Coronary artery (tissue), 2 donors: ENCODE data around the gene CCDC192.

Experiments
- DNase-seq: peaks from one replicate; pipeline ENCODE4 v3.0.0-alpha.2; 2017; ENCODE audit warnings: low spot score
- H3K27ac ChIP-seq, 2 donors: fragments of 200-600 bp; sonication (generic); one replicate each; pipeline ENCODE4 v1.5.1; 2016 to 2019
- H3K4me3 ChIP-seq: fragments of 200-600 bp; sonication (generic); 2 replicates; pipeline ENCODE4 v1.5.1; 2016; ENCODE audit warnings: mild to moderate bottlenecking, moderate library complexity
- TF ChIP-seq, protein P1 (sequence below): fragments of 200-600 bp; sonication (generic); IDR thresholded peaks from one replicate; pipeline ENCODE4 v1.5.1; 2019; ENCODE audit warnings: antibody characterized with exemption

CCDC192 gene

DNA sequence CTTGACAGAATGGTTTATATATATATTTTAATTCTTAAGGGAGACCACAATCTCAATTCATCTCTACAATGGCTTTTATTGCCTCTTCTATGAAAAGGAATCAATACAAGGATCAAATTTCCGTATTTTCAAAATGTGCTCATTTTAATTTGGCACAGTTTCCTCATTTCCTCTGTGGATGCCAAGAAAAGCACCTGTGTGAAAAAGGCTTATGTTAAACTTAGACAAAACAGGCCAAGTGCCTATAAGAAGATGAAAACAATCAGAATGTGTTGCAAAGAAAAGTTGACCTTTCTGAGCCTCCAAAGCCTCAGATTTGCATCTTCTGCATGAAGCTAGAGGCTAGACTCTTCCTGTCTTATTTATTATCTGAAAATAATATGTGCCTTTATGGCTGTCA is 206.6 kb downstream of the CCDC192 start:
- no peak for DNase-seq
- H3K27ac ChIP-seq, result no peak overlapping the region
- H3K4me3 ChIP-seq, result no peak overlapping the region
- TF ChIP-seq, protein P1, sequence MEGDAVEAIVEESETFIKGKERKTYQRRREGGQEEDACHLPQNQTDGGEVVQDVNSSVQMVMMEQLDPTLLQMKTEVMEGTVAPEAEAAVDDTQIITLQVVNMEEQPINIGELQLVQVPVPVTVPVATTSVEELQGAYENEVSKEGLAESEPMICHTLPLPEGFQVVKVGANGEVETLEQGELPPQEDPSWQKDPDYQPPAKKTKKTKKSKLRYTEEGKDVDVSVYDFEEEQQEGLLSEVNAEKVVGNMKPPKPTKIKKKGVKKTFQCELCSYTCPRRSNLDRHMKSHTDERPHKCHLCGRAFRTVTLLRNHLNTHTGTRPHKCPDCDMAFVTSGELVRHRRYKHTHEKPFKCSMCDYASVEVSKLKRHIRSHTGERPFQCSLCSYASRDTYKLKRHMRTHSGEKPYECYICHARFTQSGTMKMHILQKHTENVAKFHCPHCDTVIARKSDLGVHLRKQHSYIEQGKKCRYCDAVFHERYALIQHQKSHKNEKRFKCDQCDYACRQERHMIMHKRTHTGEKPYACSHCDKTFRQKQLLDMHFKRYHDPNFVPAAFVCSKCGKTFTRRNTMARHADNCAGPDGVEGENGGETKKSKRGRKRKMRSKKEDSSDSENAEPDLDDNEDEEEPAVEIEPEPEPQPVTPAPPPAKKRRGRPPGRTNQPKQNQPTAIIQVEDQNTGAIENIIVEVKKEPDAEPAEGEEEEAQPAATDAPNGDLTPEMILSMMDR, result no peak

DNA sequence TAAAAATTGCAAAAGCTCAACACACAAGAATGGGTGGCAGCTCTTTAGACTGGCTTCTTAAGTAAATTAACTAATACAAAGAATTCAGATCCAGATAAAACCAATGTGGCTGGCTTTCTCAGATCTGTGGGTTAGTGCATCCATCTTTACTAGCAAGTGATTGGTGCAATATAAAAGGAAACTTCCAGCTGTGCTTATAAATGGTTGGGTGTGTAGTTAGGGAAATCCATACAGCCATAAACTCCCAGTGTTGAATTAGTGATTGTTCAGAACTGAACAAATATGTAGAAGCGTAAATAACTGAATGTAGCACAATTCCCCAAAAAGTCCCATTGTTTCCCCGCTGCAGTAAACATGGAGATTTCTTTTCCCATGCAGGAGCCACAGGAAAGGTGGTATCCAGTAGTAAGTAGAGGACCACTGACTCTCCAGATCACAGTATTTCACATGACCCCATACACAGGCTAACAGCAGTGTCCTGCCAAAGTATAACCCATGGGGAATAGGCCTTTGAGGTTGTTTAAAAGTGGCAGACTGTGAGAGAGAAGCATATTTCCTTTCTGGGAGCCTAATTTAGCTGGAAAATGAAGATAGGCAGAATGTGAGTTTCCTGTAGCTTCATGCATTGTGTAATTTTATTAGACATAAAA is 207.2 kb downstream of the CCDC192 start:
- TF ChIP-seq, protein P1, result no peak
- no peak for DNase-seq
- Histone ChIP-seq H3K27ac (no peak overlapping the region), H3K4me3 (no peak overlapping the region)

DNA sequence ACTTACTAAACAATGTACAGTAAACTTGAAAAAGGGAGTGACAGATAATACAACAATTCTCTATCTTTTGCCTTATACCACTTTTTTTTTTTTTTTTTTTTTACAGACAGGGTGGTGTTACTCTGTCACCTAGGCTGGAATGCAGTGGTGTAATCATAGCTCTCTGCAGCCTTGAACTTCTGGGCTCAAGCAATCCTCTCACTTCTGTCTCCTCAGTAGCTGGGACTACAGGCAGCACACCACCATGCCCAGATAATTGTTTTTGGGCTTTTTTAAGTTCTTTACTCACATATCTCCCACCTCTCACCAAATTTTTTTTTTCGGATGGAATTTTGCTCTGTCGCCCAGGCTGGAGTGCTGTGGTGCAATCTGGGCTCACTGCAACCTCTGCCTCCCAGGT is 208.4 kb downstream of the CCDC192 start:
- TF ChIP-seq, protein P1, result no peak

GRCh38 chr5:127912411-127912810 is 209.2 kb downstream of the CCDC192 start:
- TF ChIP-seq, protein P1, result no peak
- no peak overlapping the region for H3K27ac ChIP-seq
- no peak for DNase-seq
- H3K4me3 ChIP-seq, result no peak overlapping the region

More for the DNA sequence above, 208.4 kb downstream of the CCDC192 start:
- H3K4me3 ChIP-seq, result no peak overlapping the region
- H3K27ac ChIP-seq, result no peak overlapping the region
- DNase-seq, result no peak

DNA sequence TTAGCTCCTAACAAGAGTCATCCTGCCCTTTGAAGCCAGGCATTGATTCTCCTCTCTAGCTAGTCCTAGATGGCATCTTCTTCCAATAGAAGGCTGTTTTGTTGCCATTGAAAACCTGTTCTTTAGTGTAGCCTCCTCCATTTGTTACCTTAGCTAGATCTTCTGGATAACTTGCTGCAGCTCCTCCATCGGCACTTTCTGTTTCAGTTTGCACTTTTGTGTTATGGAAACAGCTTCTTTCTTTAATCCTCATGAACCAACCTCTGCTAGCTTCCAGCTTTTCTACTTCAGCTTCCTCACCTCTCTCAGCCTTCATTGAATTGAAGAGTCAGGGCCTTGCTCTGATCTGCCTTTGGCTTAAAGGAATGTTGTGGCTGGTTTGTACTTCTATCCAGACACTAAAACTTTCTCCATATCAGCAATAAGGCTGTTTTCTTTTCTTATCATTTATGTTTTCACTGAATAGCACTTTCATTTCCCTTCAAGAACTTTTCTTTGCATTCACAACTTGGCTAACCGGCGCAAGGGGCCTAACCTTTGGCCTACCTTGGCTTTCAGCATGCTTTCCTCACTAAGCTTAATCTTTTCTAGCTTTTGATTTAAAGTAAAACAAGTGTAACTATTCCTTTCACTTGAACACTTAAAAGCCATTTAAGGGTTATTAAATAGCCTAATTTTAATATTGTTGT is 213.8 kb downstream of the CCDC192 start:
- DNase-seq, result no peak
- H3K27ac ChIP-seq, result no peak overlapping the region
- no peak overlapping the region for H3K4me3 ChIP-seq
- TF ChIP-seq, protein P1, result no peak

- Histone ChIP-seq H3K4me3 (no peak overlapping the region), H3K27ac (no peak overlapping the region)
- DNase-seq, result no peak
- TF ChIP-seq, protein P1, result no peak
Measured at GRCh38 chr5:127919006-127919796, 216.0 kb downstream of the CCDC192 start.
